Activated CD4-positive, CD25-positive, alpha-beta regulatory T cell treated with anti-CD3 and anti-CD28 coated beads, Interleukin-2, amount 50 U/mL, for 24 hours (primary cell): ENCODE measurements around the gene CDC42BPG.
"Not testable (repeated sequence)": the region's sequence is repeated elsewhere in the genome, so short reads cannot be mapped to it uniquely, and the experiment has no call there.

Experiments
- ATAC-seq, 2 donors: fragments of 150-1000 bp; cut with Tn5 transposase; one replicate each; pipeline ENCODE4 v1.10.0; 2021; ENCODE audit warnings: mild to moderate bottlenecking in 1 of 2, moderate library complexity in 1 of 2

Gene CDC42BPG

DNA sequence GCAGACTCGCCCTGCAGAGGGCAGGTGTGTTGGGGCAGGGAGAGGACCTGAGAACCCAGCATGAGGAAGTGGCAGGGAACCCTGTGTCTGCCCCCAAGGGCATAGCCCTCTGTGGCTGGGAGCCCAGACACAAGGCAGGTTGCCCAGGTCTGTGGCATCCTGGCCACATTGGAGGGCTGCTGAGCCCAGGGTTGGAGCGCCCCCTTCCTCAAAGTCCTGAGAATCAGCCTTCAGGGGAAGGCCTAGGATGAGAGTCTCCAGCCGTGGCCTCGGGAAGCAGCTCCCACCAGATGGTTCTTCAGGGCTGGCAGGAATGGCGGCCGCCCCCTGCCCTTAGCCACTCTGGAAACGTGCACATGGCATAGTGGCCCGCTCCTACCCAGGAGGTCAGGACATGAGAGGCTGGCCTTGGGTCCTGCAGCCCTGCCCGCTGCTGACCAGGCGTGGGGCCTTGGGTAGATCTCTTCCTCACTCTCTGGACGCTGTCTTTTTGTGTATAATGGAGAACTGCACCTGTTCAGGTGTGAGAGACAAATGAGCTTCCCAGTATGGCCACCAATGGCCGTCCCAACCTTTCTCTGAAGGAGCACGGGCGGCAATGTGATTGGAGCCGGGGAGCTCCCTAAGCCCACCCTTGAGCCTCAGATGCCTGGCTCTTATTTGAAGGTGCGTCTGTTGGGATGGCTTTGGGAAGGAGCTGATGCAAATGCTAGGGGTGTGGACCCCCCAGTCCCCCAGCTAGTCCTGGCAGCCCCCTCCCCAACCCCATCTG is 4.6 kb upstream of the CDC42BPG start:
- no peak for ATAC-seq

DNA sequence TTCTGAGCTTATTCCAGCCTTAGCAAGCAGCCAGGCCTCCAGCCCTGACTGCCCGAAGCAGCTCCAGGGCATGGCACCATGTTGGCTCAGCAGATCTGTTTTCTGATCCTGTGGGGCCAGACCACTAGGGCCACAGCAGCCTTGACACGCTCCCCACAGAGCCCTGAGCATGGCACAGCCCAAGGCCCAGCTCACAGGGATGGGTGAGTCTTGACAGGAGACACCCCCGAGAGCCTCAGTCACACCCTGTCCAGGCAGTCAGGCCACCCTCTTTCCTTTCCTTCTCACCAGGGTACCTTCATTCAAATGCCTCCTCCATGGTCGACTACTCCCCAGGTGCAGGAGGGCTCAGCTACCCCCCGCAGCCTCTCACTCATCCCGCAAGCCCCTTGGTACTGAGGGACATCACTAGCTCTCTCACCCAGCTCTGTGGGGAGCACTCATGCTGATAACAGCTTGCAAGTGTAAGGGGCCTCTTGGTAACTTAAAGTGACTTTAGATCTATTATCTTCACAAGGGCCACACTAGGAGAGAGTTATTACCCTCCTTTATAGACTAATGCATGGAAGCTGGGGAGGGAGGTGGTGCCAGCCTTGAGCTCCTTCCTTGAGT is 3.9 kb upstream of the CDC42BPG start:
- no peak for ATAC-seq

DNA sequence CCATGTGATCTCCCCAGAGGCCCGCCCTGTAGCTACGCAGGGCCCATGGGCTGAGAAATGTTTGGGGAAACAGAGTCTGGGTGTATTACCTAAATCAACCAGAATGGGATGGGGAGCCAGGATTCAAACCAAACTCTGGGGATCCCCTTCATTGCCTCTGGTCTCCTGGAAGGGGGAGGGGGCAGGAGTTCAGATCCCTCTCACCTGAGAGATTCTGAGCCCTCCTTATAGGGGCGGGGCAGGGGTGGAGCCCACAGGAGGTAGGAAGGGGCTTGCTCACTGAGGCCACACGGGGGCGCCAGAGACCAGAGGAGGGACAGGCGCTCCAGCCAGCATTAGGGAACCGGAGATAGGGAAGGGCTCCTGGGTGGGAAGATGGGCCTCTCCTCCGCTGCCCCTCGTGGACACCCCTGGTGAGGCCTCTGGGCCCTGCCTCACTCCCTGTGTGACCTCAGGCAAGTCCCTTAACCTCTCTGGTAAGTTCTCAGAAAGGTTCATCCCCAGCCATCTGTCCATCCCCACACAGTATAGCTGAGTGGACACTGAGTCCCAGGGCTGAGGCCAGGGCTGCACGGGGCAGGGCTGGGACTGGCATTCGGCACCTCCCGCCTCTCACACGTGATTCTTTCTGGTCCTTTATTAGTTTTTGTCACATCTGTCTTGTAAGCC is 2.7 kb upstream of the CDC42BPG start:
- peak; percentile 73 to 75 for ATAC-seq

DNA sequence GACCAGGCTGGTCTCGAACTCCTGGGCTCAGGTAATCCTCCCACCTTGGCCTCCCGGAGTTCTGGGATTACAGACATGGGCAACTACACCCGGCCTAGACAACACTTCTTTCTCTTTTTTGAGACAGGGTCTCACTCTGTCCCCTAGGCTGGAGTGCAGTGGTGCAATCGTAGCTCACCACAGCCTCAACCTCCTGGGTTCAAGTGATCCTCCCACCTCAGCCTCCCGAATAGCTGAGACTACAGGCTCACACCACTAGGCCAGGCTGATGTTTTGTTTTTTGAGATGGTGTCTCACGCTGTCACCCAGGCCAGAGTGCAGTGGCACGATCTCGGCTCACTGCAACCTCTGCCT is 1.3 kb upstream of the CDC42BPG start:
- ATAC-seq: not testable (repeated sequence)

DNA sequence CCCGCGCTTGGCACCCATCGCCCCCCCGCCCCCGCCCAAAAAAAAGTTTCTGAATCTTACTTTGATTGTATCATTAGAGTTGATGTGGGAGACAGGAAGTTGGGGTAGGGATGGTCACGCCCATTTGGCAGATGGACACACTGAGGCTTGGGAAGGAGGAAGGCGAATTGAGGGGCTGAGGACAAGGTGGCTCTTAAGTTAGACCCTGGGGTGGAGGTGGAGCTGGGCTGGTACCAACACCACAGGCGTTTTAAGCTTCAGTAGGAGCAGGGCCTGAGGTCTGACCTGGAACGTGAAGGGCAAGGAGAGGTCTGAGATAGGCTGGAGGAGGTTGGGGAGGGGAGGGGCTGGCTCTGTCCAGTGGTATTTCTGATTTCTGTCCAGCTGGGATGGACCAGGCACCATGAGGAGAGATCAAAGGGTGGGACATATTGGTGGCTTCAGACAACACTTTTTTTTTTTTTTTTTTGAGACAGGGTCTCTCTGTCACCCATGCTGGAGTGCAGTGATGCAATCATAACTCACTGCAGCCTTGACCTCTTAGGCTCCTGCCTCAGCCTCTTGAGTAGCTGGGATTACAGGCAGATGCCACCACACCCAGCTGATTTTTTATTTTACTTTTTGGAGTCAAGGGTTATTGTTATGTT is 799 bp upstream of the CDC42BPG start:
- ATAC-seq: no peak

DNA sequence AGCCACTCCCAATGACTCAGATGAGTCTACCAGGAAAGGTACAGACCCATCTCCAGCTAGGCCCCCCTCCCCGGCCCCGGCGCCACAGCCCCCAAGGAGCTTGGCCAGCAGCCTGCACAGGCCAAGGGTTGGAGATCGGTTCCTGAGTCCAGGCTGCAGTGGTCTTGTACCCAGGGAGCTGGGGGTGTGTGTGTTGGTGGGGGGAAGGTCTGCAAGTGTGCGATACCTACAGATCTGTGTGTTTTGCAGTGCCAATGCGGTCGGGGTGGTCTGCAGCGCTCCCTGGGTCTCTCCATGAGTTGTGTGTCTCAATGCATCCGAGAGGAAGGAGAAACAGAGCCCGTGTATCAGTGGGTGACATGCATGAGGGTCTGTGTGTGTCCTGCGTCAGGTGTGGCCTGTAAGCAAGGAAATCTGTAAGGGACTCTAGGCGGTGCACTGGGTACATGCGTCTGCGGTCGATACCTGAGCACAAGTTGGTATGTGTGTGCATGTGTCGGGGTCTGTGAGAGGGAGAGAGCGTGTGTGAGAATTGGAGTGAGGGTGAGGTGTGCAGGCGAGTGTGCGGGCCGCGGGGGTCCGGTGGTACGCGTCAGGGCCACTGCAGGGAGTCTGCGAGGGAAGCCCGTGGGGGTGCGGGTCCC is 645 bp downstream of the CDC42BPG start:
- ATAC-seq: no peak

DNA sequence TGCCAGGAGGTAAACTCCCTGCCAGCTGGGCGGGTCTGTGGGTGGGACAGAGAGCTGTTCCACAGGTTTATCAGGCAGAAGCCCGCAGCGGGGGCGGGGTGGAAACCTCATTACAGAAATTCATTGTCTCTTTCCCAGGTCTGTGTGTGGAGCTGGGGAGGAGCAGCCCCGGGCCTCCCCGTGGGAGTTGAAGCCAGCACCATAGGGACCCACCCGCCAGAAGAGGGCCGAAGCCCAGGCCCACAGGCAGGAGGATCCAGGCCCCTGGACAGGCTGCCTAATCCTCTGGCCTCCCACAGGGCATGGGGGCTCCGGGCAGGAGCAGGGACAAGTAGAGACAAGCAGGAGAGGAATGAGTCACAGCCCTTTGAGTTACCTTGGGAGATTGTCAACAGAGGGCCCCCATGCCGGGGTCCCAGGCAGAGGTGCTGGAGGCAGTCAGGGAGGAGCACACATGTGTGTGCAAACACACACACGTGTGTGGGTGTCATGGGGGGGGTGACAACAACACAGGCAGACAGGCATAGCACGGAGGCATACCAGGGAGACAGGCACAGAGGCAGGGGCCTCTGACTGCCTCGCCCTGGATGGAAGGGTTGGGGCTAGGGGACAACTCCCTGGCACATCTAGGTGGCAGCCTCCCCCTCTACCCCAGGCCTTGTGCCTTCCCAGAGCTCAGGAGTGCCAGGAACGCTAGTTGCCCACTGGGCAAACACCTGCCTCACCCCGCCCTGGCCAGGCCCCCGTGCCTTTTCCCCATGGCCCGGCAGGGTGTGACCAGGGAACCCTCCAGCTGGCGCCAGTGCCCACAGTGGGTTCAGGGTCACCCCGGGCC is 1.4 kb downstream of the CDC42BPG start:
- no peak for ATAC-seq

DNA sequence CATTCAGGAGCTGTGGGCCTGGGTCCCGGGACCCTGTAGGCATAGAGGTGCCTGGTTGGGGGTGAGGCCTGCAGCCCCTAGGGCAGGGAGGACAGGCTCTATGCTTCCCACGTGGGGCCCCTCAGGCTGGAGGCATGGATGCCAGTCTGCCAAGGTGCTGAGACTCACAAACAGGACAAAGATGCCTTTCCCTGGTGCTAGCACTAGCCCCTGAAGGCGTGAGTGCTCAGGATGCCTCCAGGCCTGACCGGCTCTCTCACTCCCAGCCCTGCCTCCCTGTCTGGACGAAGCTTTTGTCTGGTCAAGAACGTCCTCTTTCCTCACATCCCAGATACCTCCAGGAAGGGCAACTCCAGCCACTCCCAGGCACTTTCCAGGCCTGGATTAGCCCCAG is 2.1 kb downstream of the CDC42BPG start:
- no peak for ATAC-seq

DNA sequence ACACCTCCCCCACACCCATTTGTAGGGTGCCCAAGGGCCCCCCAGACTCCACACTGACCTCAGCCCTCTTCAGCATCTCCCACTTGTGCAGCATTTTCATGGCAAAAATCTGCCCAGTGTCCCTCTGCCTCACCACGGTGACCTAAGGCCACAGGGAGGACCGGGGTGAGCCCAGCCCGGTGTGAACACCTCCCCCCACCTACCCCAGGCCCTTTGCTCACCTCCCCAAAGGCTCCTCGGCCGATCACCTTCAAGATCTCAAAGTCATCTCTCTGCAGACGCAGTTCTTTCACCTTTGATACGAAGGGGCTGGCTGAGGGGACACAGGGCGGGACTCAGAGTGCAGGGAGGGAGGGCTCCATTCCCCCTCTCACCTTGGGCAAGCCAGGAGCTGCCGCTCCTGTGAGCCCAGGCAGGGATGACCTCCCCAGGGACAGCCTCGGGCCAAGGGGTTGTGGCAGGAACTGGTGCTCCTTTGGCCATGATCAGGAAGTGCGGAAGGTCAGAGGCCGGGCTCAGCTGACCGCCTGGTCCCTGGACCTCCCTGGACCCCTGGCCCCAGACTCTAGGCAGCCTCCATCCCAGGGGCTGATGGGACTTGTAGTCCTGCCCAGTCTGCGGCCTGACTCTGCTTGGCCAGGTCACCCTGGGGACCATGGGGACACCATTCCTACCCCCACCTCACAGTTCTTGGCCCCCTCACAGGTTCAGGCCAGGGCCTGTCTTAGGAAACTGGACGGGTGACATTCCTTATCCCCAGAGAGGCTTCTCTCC is 2.7 kb downstream of the CDC42BPG start:
- no peak for ATAC-seq

DNA sequence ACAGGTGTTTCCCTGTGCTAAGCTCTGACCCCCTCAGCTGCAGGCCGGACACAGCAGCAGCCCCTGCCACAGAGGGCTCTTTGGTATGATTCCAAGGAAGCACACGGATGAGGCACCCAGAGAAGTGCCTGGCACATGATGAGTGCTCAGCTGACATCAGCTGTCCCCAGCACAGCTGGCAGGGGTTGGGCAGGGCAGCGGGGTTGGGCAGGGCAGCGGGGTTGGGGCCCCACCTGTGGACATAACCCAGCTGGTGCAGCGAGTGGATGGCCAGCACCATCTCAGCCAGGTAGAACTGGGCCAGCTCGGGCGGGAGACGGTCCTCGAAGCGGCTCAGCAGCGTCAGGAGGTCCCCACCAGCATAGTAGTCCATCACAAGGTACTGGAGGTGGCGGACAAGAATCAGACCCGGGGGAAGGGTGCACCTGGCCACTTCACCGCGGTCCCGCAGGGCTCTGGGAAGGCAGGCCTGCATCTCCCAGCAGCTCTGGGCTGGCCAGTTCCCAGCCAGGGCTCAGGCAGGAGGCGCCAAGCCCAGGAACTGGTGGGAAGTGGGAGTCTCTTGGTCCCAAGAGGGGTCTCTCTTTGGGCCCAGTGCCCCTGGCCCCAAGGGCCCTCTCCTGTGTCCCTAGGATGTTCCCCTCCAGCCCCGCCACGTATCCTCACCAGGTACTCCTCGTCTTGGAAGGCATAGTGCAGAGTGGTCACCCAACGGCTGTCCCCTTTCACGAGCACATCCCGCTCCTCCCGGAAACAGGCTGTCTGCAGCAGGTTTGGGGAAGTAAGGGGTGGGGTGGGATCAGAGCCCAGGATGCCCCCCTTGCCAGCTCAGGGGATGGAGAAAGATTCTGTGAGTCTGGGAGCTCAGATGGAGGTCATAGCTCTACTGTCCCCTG is 4.3 kb downstream of the CDC42BPG start:
- ATAC-seq: no peak

DNA sequence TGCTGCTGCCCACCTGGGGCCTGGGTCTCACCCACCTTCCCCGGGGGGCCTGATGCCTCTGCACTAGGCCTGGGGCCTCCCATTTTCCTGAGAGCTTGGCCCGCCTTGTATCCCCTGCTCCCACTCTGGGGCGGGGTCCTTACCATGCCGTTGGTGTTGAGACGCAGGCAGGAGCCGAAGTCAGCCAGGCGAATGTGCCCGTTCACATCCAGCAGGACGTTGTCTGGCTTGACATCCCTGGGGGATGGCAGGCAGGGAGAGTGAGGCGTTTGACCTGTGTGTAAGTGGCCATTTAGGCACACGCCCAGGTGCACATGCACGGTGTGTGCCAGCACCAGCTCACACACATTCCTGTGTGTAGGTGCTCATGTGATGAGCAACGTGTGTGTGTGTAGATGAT is 5.1 kb downstream of the CDC42BPG start:
- ATAC-seq: no peak

DNA sequence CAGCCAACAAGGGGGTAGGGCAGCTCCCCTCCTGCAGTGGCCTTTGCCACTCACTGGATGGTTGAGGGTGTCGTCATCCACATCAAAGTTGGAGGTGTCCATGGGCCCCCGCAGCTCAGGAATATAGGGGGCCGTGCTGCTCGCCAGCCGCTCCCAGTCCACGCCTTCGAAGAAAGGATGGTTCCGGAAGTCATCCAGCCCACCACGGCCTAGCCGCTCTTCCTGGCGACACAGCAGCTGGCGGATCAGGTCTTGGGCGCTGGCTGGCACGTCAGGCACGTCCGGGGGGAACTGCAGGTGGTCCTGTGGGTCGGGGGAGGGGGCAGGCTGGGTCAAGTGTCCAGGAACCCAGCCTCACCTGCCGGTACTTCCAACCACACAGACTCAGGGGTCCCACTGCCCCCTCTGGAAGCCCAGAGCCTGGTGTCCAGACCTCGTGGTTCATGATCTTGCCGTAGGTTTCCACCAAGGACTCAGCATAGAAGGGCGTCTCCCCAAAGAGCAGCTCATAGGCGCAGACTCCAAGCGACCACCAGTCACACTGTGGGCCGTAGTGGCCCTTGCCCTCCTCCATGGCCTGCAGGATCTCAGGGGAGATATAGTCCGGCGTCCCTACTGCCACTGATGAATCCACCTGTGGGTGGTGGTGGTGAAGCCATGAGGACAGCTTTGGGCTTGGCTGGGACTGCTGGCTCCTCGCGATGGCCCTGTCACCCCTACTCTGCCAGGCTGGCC is 5.7 kb downstream of the CDC42BPG start:
- no peak for ATAC-seq

DNA sequence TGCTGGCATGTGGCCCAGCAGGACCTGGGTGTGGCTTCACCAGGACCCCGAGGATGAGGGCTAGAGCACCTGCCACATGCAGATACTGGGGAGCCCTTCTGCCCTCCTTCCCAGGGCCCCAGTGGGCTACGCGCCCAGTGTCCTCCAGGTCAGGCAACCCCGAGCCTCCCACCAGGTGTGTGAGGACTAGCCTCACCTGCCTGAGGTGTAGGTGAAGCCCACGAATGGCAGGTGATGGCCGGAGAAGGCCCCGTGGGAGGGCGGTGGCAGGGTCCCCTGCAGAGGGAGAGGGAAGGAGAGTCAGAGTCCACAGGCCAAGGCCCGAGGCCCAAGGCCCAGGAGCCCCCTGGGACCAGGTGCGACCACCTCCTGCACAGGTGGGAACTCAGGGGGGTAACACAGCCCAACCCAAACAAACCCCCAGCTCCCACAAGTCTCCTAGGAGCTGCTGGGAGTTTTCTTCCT is 6.5 kb downstream of the CDC42BPG start:
- no peak for ATAC-seq

DNA sequence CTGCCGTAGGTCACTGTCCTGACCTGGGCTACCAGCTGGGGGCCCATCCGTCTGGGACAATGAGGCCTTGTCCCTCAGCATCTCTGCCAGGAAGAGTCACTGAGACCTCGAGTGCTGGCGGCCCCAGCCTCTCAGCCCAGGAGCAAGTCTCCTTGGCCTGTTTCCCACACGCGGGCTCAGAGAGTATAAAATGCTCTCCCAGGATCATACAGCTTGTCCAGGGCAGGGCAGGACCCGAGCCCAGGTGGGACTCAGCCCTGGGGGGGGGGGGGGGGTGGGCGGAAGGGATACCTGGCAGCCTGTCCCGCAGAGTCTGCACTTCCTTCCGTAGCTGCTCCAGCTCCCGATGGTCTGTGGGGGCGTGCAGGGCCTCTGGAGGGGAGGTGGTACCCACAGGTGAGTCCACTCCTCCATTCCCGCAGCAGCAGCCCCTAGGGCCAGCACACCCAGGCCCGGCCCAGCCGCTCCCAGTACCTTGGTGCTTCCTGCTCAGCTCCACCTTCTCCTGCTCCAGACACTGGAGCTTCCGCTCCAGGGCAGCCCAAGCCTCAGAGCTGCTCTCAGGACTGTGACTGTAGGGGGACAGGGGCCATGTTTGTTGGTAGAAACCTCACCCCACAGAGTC is 7.9 kb downstream of the CDC42BPG start:
- ATAC-seq: no peak

DNA sequence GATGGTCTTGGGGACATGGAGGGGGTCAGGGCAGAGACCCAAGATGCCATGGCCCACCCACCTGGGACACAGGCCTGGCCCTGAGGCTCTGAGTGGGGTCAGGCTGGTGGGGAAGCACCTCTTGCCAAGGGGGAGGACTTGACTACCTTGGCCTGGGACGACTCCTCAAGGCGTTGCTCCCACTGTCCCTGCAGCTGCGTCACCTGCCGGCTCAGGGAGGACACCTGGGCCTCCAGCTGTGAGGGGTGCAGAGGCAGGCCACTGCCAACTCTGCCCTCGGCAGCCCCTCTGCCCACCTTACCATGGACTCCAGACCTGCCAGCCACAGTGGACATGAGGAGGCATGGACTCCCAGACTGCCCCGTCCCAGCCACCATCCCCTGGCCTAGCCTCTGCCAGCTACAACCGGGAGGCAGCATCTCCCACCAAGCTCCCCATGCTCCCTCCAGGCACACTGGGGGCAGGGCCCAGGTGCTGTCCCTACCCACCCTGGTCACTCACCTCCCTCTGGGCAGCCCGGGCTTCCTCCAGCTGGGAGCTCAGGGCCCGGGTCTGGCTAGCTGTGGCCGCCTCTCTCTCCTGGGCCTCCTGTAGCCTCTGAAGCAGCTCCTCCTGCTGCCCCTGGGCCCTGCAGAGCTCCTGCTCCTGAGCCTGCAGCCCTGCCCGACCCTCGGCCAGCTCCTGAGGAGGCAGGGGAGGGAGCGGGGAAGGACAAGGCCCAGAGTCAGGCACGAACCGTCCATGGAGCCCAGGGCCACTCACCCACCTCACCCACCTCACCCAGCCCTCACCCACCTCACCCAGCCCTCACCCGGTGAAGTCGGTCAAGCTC is 8.6 kb downstream of the CDC42BPG start:
- ATAC-seq: no peak

DNA sequence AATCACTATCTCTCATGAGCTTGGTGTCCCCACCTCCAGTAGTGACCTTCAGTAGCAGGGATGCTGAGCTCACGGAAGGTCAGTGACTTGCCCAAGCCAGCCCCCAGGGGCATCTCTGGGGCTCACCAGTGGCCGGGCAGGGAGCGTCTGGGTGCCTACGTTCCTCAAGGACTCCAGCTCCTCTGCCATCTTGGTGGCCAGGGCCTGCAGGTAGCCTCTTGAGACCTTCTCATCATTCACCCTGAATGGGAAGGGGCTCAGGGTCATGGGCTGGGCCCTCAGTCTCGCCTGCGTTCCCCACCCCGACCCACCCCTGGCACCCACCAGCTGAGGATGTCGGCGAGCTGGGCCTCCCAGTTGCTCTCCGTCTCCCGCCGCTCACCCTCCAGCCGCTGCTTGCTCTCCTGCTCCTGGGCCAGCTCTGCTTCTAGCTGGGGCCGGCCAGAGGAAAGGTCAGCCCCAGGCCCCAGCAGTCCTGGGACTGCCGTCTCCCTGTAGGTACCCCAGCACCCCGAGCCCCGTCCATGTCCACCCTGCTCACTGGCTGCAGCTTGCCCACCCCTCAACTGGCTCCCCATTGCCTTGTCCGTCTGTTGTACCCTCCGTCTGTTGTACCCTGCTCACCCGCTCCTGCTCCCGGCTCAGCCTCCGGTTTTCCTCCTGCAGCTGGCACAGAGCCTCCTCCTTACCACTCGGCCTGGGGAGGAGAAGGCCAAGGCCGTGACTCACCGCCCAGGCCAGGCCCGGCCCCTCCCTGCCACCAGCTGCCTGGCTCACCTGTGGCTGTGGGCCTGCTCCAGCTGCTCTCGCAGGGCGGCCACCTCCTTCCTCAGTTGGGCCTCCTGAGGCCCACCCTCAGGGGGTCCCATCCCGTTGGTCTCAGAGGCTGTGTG is 9.5 kb downstream of the CDC42BPG start:
- no peak for ATAC-seq
